NCI-H345 (cell line): ENCODE data around the gene SOX6.
"Not testable (repeated sequence)": the region's sequence is repeated elsewhere in the genome, so short reads cannot be mapped to it uniquely, and the experiment has no call there.

ENCODE experiments used
- DNase-seq: peaks from one replicate; lab custom pipeline; 2025; lab: John Stamatoyannopoulos, UW

The SOX6 gene

DNA sequence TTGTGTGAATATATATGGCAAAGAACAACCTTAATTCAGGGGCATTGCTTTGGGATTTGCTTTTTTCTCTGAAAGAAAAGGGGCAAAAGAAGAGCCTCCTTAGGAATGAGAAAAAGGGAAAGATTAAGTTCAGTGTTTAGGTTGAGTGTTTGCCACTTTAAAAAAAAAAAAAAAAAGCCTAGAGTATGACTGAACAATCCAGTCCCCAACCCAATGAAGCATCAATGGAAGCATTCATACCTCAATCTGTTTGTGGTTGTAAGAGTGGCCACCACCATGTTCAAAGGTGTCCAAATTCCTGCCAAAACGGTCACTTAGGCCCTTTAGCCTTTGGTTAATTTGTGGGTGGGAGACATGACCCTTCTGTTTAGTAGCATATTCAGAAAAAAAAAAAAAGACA is 260.6 kb downstream of the SOX6 start:
- no peak for DNase-seq

DNA sequence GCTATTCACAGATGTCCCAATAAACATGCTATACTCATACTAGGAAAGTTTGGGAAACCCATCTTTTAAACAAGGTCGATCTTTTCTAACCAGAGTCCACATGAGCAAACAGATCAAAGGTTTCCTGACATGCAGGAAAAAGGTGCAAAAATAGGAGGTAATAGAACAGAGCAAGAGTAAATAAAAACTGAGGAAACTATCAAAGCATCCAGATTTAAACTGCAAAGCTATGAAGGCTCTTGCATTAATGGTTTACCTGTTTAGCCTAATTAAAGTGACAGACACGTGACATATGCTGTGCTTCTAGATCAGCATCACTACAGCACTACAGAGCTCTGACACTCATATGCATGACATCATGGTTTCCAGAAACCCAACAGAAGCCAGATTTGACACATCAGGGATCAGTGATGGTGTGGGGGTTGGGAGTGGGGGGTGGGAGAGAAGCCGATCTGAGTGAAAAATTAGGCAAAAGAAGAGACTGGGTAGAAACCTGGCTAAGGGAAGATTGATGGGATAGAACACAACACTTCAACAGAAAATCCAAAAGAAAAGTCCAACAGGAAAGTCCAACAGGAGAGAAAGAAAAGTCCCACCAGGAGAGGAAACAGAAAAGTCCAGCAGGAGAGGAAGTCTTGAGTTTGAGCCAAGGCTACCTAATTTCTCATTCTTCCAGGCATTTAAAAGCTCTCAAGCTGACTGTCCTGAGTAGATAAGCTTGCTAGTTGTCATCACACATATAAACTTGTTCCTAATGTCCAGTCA is 262.3 kb downstream of the SOX6 start:
- DNase-seq, result no peak

DNA sequence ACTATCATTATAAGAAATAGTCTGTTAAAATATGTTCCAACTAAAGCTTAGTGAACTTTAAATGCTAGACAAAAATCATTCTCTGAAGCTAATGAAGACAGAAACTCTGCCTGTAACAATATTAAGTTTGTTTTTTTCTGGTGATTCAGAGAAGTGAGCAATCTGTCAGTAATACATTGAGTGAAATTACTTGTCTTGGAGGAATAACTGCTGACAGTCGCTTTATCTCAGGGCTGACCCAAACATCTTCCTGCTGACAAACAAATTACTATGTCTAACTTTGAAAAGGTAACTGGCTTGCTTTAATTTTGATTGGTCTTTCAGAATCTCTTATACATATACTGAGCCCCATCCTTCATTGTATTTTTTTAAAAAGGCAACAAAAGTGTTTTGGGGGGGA is 264.5 kb downstream of the SOX6 start:
- no peak for DNase-seq

DNA sequence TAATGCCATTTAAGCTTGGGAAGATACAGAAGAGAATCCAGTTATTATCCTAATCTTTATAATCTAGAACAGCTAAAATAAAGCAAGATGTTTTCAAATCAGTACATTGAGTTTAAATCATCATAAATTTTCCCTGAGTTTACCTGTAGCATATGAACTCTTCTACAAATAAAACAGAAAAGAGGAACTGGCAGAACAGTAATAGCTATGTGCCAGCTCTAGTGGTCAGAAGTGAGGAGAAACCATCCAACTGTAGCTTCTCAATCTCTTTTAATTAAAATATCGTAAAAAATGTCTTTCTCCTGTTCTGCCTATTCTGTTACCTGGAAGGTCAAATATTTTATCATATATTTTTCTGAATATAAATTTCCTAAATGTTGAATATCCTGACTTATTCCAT is 266.9 kb downstream of the SOX6 start:
- DNase-seq, result no peak

DNA sequence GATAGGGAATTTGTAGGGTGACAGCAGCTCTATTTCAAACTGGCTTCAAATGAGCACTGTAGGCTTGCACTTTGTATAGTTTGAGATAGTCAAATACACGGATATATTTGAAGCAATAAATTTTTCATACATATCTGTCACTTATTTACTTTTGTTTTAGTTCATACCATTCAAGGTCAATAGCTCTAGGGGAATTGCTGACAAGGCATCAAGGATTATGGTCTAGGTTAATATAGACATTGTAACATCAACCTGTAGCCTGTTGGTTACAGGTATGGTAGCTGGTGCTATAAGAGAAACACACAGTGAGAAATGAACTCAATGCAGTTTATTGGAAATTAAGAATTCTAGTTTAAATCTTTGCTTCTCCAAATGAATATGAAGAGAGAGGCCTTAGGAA is 267.6 kb downstream of the SOX6 start:
- DNase-seq, result no peak

DNA sequence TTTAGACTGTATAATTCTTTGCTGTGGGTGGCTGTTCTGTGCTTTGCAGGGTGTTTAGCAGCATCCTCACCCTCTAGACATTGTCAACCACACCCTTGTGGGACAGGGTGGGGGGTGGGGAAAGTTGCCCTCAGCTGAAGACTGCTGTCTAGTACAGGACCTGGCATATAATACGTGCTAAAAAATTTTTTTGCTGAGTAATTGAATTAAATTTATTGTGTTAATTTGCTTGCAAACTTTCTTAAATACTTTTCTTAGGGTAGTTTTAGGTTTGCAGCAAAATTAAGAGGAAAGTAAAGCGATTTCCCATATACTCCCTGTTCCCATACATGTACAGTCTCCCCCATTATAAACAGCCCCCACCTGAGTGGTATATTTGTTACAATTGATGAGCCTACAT is 268.5 kb downstream of the SOX6 start:
- no peak for DNase-seq

DNA sequence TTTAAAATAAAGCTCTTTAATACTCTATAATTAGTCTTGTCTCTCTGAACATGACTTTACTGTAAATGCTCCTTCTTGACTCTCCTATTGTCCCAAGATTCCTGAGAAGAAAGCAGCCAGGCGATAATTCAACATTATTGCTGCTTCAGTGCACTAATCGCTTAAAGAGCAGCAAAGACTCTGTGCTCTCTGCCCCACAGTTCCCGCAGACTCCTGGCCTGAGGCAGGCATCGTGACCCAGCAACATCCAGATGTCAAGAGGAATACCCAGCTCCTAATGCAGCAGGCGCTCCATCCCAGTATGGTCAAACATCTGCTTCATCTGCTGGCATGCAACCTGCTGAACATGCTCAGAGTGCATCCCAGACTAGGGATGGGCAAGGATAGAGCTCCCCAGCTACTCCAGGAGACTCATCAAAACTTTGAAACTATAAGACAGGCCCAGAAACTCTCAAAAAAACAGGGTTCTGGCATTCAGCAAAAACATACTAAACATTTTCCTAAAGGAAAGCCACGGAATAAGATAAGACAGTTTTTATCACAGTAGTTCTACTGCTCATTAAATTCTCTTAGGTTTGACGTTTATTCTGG is 270.0 kb downstream of the SOX6 start:
- no peak for DNase-seq

DNA sequence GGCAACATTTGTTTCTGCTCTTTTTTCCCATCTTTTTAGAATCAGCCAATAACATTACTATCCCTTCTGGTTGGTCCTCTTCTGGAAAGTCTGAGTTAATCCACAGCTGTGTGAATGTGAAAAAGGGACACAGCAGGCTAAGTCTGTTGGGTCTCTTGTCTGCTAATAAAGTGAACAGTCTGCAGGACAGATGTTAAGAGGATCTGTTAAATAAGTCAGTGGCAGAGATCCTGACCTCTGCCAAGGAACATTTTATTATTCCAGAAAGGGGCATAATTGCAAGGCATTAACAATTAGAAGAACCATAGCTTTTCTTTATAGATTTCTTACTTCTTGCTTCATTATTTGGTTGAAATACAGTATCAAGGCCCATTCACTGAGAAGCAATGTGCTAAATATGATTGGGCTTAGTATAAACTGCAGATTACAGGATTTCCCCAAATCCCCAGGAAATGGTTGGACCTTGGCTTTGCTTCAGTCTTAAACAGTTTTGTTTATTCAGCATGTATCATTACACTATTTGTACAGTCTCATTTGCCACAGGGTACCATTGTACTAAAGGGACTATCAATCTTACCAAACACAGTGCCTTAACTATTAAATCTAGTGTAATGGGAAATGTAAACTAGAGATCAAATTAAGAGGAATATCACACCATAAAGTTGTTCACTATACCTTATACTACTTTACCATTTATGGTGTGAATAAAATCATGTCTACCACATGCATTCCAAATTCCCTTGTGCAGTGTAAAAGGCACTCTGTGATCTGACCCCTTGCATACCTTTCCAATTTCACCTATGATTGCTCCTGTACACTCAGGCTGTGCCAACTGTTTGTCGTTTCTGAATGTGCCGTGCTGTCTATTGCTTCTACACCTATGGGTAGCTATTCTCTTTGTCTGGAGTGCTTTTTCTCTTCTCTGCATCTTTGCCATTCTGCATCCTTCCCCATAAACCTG is 274.0 kb downstream of the SOX6 start:
- peak; percentile 45 for DNase-seq

DNA sequence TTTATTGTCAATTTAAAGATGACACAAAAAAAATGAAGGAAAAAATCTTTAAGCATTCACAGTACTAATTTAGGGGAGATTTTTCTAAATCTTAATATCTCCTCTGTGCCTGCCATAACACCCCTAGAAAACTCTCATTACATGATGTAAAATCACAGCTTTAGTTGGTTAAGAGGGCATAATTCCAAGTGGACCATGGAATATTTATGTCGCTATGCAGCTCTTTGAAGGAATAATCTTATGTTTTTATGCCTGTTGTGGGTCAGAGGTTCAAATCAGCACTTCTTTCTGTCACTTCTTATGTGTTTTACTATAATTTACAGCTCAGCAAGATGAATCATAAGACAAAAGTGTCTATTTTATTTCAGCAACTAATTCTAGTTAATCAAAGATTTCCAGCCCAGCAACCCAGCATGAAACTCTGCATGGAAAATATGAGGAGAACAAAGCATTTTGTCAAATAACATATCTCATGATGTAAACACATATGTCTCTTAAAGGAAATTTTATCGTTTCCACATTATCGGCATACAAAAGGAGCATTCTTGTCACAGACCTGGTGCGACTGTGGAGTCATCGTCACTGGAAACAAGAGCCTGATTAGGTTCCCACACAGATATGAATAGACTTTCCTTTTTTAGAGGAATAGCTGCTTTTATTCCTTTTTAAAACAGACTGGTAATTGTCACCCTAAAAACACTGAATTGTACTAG is 274.8 kb downstream of the SOX6 start:
- no peak for DNase-seq

DNA sequence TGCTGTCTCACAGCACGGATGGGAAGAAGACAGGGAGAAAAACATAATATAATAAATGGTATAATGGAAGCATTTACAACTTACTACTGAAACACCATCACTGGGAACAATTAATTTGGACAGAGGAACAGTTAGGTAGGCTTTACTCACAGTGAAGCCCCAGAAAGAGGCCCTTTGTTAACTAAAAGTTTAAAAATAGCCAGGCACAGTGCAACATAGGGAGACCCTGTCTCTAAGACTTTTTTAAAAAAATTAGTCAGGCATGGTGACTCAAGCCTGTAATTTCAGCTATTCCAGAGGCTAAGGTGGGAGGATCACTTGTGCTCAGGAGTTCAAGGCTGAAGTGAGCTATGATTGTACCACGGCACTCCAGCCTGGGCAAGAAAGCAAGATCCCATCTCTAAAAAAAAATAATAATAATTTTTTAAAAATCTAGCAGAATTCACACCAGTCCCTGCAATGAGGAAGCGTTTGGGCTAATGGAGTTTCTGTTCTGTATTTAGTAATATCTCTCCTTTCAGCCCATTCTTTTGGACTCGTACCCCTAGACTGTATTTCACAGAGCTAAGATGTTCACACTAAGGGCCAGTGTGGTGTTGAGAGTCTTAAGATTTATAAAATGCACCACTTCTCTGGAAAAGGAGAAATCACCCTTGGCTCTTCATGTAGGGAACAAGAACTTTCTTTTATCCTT is 275.5 kb downstream of the SOX6 start:
- DNase-seq, result no peak

DNA sequence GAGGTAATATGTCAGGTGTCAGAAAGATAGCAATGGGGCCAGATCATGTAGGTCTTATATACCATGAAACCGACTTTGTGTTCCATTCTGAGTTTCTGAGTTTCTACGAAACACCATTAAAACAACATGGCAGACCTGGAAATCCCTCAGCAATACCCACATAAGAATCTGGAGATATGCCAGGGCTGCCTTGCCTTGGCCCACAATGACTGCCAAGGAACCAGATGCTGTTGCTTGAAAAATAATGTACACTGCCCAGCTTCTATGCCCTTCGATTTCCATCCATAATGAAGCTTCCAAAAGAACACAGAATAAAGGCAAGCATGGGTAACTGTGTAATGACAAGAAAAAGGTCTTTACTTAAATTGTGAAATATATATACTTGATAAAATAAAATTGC is 277.4 kb downstream of the SOX6 start:
- DNase-seq, result no peak

DNA sequence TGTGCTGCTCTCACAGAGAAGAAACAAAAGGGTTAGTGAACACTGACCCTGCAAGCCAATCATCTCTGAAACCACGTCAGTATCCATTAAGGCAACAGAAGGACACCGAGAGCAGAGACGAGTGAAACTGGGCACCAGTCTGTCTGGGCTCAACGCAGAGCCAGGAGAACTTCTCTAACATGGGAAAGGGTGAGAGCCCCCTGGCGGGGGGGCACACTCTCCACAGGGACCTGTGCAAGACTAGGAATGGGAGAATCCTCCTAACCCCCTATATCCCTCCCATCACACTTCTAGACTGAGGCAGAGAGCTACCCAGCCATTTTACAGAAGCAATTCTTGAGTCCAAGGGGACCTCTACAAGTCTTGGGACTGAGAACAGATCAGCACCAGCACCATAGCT is 285.8 kb downstream of the SOX6 start:
- DNase-seq, result no peak

DNA sequence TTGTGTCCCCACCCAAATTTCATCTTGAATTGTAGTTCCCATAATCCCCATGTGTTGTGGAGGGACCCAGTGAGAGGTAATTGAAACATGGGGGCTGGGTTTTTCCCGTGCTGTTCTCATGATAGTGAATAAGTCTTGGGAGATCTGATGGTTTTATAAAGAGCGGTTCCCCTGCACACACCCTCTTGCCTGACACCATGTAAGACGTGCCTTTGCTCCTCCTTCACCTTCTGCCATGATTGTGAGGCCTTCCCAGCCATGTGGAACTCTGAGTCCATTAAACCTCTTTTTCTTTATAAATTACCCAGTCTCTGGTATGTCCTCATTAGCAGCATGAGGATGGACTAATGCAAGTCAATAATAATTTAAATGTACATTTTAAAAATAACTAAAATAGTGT is 289.1 kb downstream of the SOX6 start:
- not testable (repeated sequence) for DNase-seq

DNA sequence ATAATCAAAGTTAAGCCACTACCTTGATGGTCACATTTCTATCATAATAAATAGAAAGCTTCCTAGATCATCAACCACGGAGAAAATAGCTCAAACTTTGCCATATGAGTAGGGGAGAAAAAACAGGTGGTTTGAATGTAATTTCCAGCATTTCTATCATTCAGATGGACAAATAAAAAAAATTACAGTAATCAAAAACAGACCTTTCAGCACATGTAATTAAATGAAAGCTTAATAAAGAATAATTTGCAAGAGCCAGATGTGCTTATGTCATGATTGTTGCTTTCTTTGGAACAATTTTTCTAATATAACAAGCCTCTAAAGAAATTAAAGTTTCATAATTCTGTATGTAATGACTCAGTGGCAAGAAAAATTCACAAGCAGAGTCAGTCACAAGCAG is 297.0 kb downstream of the SOX6 start:
- DNase-seq, result no peak

DNA sequence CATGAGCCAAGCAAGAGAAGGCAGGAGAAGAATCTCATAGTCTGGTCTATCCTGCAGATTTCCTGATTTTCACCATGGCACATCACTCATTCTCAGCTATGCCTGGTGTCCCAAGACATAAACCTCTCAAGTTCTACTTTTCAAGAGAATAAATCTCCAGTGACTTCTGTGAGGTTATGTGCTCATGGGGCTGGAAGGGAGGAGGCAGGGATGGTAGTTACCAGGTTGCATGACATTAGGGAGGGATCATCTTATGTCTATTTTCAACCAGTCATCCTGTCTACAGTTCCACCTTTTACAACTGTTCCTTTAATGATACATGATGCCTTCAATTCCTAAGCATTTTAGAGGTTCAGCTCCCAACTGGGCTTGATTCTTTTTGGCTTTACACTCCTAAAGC is 297.7 kb downstream of the SOX6 start:
- no peak for DNase-seq

DNA sequence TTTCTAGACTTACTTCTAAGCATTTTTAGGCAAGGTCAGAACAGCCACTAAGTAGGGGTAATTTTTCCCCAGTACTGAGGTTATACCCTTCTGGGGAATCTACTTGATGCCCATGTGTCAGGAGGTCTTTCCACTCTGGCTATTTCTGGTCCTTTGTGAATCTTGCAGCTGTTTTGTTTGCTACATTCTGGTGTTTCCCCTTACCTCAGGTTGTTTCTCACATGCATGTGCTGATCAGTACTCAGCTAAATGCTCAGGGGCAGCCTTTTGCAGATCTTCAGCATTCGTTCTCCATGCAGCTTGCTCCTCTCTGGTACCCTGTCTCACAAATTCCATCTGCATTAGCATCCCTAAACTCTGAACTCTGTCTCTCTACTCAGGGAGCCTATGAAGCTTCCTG is 303.6 kb downstream of the SOX6 start:
- DNase-seq, result no peak

DNA sequence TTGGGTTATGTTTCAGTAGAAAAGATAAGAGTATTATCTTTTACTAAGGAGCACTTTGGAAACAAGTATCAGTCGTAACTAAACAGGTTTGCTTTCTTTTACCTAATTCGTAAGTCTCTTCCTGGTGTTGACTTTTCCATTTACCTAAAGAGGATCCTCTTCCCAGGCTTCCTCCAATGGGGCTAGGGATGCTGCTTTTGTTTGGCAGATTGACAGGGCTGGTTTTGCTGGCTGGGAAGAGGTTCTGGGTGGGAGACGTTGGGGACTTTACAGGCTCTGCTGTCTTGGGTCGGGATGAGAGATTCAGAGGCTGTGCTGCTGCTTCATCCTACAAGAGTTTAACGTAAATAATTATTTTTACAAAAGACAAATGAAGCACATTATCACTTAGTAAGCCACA is 306.7 kb downstream of the SOX6 start:
- DNase-seq, result peak; percentile 14

DNA sequence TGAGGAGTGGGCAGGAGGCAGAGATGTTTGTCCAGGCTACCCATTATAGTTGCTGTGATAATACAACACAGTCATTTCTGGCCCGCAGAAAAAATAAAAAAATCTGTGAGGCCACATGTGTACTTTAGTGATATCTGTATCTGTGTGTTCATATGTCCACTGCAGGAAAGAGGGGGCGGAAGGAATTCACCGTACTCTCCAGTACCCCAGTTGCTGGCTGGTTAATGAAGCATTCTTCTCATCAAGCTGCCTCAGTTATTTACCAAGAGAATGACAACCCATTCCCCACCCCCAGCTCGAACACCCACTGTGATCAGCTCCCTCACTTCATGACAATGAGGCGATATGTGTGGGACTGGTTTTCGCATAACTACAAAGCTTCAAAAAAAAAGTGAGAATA is 309.3 kb downstream of the SOX6 start:
- DNase-seq, result no peak

DNA sequence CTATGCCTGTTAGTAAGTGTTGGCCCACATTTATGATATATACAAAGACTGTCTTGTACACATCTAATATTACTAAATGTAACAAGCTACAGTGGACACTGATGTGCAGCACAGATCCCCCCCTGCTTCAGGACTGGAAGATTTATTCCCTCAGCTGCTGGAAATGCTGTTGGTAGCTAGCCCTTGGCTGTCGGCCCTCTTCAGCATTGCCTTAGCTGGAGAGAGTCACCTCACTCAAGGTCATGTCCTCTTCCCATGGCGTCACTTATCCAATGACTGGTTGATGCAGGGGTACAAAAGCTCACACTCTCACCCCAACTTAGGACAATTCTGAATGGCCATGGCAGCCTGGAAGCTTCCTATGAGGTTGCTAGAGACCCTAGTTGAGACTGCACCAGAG is 312.7 kb downstream of the SOX6 start:
- DNase-seq, result no peak

DNA sequence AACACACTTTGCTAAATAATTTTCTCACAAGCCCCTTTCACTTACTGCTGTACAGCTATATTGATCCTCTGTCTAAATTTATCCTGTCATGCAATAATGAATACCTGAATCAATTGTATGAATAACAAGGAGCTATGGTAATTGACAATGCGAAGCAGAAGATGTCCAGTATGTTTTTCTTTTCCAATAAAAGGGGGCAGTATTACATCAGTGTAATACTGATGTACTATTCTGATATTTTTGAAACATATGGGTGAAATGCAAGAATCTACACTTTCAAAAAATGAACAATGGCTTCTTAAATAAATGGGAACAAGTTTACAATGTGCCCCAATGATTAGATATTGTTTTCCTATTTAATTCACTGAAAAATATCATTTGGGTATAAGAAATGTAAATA is 315.1 kb downstream of the SOX6 start:
- DNase-seq, result no peak

DNA sequence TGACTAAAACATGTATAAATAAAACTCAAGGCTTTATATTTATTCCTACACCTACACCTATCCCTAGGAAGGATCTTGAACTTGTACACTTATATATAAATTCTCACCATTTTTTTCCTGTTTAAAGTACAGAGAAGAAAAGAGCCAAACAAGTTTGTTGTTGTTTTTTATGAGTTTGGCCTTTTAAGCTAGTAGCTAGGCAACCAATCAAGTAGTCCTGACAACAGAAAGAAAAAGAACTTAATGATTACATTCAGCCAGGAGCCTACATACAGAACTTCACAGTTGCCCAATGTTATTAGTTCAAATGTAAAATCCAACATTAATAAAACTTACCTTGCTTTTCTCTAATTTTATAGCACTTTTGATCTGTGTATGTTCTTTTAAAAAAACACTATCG is 316.2 kb downstream of the SOX6 start:
- DNase-seq, result no peak

DNA sequence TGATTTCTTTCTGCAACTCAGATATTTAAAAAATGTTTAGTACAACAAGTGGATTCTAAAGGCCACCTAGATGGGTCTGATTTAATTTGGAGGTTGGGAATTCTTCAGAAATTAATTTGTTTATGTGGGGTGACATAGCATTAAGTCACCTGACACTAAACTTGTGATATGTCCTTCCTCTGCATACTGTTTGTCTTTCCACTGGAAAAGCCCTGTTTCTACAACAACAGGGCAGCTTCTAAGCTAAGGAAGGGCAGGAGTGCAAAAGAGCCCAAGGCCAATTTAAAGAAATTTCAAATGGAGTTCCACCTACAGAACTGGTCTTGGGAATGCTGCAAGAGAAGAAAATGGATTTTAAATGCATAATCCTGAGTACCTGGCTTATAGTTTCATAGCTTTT is 319.2 kb downstream of the SOX6 start:
- no peak for DNase-seq
